GM18951 (cell line): ENCODE measurements around the gene DNAJC5.
"Not testable (repeated sequence)": the region's sequence is repeated elsewhere in the genome, so short reads cannot be mapped to it uniquely, and the experiment has no call there.

Source experiments
- POLR2A ChIP-seq: IDR thresholded peaks from 4 replicates; pipeline ENCODE4 v1.6.1; 2011; ENCODE audit warnings: mild to moderate bottlenecking; ENCODE audit not compliant: insufficient read length, insufficient read depth; ENCODE audit errors: extremely low read depth
- in situ Hi-C: fragments of 300-500 bp; cut with MboI; formaldehyde crosslinking; loops from one replicate; pipeline ENCODE4 v1.12.0; 2022; ENCODE audit warnings: low sequenced_read_pairs, mixed read lengths, inconsistent platforms; ENCODE audit not compliant: unreplicated experiment

Gene DNAJC5

DNA sequence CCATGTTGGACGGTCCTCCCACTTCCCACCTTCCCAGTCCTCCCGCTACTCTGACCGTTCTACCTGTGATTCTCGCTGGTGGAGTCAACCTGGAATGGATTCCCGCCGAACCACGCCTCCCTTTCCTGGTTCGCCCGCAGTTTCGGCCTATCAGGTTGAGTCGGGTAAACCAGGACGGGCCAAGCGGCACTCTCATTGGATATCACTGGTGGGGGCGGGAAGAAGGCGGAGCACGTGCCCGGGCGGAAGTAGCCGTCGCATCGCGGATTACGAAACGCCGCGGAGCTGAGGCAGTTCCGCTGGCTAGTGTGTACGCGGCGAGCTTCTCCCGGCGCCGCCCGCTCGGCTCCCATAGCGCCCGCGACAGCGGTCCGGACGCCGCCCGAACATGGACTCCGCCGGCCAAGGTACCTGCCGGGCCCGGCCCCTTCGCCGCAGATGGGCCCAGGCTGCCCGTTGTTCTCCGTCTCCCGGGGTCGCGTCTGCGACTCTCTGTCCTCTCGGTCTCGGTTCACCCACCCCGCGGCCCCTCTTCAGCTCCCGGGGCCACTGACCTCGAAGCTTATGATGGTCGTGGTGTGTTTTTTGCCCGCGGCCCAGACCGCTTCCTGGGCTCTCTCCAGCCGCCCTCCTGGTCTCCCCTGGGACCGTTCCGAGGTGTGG is 29.8 kb upstream of the DNAJC5 start, which contains the start of gene TPD52L2:
TPD52L2 (plus strand) TSS at position 293 of the 663 bp plus-strand sequence; CDS start at position 389, 96 bp downstream.
- in situ Hi-C loops = no loop called here
- peak; percentile 94 for TF ChIP-seq POLR2A

DNA sequence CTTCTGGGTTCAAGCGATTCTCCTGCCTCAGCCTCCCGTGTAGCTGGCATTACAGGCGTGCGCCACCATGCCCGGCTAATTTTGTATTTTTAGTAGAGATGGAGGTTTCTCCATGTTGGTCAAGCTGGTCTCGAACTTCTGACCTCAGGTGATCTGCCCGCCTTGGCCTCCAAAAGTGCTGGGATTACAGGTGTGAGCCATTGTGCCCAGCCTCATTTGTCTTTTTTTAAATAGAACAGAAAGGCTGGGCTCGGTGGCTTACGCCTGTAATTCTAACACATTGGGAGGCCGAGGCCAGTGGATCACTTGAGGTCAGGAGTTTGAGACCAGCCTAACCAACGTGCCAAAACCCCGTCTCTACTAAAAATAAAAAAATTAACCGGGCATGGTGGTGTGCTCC is 27.9 kb upstream of the DNAJC5 start:
- in situ Hi-C loops = not testable (repeated sequence)

DNA sequence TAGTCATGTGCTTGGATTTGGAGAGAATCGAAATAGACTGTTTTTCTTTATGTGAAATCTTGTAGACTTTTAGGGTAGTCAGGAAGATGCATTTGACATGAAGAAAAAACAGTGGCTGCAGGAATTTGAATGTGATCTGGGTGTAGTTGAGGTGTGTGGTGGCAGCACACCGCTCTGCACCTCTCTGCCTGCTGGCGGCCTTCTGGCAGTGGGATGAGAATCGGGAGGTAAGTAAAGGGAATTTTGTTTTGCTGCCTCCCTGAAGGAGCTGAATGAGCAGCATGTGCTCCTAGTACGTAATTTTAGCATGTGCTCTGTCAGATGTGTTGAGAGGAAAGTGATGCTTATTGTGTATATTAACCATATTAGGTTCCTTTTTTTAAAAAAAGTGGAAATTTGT is 26.7 kb upstream of the DNAJC5 start:
- in situ Hi-C loops = no loop called here
- no peak for TF ChIP-seq POLR2A

DNA sequence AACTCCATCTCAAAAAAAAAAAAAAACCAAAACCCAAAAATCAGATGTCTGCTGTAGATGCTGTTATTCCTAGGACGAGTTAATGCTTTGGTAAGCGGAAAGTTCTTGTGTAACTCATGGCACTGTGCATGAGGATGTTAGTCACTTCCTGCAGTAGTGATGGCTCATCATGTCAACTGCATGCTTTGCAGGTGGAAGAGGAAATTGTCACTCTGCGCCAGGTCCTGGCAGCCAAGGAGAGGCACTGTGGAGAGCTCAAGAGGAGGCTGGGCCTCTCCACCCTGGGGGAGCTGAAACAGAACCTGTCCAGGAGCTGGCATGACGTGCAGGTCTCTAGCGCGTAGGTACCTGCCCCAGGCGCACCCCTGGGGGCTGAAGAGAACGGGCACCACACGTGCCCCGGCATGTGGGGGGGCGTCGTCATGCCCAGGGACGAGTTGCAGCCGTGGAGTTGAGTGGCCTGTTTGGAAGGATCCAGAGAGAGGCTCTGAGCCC is 21.4 kb upstream of the DNAJC5 start:
- no peak for TF ChIP-seq POLR2A
- in situ Hi-C loops = no loop called here

DNA sequence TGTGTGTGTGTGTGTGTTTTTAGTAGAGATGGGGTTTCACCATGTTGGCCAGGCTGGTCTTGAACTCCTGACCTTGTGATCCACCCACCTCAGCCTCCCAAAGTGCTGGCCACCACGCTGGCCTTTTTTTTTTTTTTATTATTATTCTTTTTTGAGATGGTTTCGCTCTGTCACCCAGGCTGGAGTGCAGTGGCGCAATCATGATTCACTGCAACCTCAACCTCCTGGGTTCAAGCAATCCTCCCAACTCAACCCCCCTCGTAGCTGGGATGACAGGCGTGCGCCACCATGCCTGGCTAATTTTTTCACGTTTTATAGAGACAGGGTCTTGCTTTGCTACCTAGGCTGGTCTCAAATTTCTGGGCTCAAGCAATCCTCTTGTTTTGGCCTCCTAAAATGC is 20.7 kb upstream of the DNAJC5 start:
- in situ Hi-C loops = not testable (repeated sequence)

DNA sequence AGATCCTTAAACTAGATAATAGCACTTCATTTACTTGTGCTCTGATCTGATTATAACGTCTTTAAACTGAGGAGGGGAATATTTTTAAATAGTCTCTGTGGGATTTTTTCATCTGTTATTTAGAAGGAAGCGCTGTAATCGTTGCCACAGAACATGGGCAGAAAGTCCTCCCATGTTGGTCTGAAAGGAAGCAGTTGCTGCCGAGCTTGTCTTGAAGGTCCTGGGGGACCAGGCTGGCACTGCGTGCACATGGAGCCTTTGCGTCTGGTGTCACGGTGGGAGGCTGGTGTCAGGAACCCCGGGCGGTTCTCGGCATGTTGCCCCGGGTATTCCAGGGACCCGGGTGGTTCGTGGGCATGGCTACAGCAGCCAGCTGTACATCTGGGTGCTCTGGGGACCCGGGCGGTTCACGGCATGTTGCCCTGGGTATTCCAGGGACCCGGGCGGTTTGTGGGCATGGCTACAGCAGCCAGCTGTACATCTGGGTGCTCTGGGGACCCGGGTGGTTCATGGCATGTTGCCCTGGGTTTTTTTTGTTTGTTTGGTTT is 18.4 kb upstream of the DNAJC5 start:
- no peak for TF ChIP-seq POLR2A
- in situ Hi-C loops = no loop called here

DNA sequence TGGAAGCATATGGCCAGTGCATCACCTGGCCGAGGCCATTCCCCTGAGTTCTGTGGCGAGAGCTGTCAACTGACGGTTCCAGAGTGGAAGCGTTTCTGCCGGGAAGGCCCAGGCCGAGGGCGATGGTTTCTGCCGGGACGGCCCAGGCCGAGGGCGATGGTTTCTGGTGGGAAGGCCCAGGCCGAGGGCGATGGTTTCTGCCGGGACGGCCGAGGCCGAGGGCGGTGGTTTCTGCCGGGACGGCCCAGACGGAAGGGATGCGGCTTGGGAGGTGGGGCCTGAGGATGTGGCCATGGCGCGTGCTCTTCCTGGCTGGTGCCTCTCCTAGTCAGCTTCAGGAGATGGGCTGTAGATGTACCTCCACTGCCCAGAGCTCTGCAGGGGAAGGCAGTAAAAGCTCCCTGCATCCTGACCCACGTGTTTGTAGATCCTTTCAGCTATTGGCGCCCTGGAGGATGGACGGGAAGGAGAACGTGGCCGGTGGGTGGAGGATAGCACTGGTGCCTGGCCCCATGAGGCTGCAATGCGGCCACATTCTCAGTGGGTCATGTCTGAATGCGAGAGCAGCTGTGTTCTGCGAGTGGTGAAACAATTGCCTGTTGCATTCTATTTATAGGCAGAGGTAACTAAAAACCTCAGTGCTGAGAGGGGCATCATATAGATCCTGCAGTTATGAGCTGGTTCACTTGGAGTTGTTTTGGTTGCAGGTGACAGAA is 17.0 kb upstream of the DNAJC5 start:
- no peak for TF ChIP-seq POLR2A
- in situ Hi-C loops = no loop called here

DNA sequence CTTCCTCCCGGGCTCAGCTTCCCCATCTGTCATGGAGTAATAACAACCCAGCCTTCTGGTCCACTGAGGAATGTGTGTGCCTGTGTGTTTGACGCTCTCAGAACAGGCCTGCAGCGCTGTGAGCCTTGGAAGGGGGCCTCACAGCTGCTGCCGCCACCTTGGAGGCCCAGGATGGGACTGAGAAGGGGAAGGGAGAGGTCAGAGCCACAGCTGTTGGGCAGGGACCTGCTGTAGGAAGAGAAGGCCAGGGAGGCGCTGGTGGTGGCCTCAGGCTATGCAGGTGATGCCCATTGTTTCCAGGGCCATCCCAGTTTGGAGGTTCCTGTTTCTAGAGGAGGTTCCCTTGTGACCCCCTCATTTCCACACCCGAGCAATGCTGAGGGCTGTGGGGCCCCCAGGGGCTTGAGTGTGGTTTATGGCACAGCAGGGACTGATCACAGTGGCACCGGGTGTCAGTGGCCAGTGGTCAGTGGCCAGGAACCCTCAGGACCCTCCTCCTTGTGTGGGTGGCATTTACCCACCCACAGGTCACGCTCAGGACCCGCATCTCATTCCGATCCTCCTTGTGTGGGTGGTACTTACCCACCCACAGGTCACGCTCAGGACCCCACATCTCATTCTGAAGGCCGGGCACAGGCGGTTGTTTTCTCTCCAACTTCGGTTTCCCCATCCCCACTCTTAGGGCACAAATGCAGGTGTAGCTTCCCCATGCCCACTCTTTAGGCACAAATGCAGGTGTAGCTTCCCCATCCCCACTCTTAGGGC is 15.8 kb upstream of the DNAJC5 start:
- in situ Hi-C loops = no loop called here
- TF ChIP-seq POLR2A = no peak

DNA sequence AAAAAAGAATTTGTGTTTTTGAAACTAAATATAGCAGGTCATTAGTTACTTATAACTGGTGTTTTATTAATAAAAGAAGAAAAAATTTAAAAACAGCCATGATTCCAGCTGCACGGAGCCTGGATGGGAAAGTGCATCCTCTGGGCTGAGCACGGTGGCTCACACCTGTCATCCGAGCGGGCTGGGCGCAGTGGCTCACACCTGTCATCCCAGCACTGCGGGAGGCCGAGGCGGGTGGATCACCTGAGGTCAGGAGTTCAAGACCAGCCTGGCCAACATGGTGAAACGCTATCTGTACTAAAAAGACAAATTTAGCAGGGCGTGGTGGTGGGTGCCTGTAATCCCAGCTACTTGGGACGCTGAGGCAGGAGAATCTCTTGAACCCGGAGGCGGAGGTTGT is 14.0 kb upstream of the DNAJC5 start:
- in situ Hi-C loops = not testable (repeated sequence)

DNA sequence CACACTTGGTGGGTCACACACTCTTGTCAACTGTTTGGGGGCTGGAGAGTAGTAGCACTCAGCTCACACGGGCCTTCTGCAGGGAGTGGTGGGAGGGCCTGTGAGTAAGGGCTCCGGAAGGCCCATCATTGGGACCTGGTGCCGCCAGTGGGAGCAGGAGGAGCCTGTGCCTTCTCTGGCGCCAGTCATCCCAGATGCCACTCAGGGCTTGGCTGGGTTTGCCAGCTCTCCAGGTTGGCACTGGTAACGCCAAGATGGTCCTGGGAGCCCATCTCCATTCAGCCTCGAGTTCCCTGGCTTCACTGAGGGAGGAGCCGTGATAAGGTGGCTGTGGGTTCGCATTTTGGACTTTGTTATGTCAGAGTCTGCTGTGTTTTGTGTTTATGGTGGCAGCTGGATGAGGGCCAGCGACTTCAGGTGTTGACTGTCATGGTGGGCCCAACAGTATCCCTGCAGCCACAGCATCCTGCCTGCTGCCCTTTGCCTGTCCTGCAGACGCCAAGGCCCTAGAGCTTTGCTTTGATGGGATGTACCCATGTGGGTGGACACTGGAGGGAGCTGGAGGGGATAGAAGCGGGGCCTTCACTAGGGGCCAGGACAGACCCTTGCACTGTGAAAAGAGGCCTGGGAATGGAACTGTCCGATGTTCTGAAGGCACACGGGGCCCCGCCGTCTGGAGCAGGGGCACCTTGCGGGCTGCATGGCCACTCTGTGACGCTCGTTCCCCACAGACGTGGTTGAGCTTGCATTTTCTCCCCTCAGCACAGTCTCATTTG is 13.3 kb upstream of the DNAJC5 start:
- in situ Hi-C loops = no loop called here
- no peak for TF ChIP-seq POLR2A

DNA sequence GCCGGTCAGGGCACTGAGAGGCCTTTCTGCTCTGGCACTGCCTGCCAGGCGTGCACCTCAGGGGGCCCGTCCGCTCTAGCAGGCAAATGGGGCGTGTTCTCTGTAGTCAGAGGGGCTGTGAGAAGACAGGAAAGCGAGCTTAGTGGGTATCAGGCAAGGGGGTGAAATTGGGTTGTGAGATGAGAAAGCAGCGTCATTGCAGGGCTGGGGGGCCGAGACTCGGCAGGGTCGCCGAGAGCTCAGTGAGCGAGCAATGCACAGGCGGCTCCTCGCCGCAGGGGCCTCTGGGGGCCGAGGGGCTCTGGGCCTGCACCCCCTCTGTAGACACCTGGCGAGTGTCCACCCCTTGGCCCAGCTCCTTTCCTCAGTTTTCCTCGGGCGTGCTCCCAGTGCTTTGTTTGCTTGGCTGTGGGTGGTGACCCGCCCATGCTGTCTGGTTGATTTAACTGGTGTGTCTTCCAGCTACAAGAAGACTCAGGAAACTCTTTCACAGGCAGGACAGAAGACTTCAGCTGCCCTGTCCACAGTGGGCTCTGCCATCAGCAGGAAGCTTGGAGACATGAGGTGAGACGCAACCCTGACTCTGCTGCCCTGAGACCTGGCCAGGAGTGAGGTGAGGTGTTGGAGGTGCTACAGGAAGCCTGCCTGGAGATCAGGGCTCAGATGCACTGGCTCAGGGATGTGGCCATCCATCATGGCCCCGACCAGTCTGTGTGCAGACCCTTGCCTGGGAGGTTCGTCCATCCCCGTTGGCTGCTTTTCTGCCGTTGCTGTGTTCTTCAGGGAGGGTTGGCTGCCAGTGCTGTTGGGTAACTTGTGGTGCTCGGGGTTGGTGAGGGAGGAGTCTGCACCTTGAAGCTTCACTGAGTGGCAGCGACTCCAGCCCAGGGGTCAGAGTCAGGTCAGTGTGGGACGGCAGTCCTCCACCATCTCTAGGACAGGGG is 12.4 kb upstream of the DNAJC5 start:
- no peak for TF ChIP-seq POLR2A
- in situ Hi-C loops = no loop called here

DNA sequence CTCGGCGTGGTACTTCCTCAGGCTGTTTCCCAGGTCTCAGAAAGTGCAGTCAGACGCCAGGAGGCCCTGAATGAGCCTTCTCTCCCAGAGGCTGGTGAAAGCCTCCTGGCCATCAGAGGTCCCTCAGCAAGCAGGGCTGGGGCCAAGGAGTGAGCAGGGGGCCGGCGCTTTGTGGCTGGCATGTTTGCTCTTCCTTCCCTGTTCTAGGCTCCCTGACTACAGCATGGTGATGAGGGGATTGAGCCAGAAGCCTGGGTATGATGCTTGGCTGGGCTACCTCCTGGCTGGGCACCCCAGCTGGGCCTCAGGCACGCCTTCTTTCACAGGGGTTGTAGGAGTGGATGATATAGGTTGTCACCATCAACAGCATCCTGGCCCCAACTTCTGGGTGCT is 11.7 kb upstream of the DNAJC5 start:
- no peak for TF ChIP-seq POLR2A
- in situ Hi-C loops = no loop called here
